WI38 (cell line): Measurements from ENCODE around the gene SIT1.

Experiments
- H3K4me3 ChIP-seq: 2 replicates; pipeline ENCODE4 v1.5.1; 2011; ENCODE audit warnings: low read depth, mild to moderate bottlenecking, control low read depth, low read length
- TF ChIP-seq, protein P1 (sequence below): IDR thresholded peaks from 2 replicates; pipeline ENCODE4 v1.5.1; 2012; ENCODE audit warnings: low read depth, mild to moderate bottlenecking, control low read depth, low read length

The SIT1 gene

DNA sequence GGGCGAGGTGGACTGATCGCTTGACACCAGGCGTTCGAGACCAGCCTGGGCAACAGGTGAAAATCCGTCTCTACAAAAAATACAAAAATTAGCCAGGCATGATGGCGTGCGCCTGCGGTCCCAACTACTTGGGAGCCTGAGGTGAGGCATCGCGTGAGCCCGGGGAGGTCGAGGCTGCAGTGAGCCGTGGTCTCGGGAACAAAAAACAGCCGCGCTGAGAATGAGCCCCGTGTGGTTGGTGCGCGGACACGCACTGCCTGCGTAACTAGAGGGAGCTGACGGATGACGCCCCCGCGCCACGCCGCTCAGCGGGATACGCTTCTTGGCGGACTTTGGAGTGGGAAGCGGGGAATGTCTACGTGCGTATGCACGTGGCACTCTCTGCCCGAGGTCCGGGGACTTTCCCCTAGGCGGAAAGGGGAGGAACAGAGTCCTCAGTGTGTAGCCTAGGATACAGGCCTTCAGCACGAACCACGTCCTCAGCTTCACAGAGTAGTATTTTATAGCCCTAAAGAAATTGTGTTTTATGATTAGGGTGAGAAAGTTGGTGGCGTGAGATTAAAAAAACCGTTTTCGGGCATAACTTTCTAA is 6.9 kb upstream of the SIT1 start, which contains the start of gene RMRP:
Gene RMRP, minus strand, starts transcription at position 474 of the 591 bp plus-strand sequence.
- H3K4me3 ChIP-seq = peak within 1 kb of the TSS; percentile 82
- TF ChIP-seq, protein P1, sequence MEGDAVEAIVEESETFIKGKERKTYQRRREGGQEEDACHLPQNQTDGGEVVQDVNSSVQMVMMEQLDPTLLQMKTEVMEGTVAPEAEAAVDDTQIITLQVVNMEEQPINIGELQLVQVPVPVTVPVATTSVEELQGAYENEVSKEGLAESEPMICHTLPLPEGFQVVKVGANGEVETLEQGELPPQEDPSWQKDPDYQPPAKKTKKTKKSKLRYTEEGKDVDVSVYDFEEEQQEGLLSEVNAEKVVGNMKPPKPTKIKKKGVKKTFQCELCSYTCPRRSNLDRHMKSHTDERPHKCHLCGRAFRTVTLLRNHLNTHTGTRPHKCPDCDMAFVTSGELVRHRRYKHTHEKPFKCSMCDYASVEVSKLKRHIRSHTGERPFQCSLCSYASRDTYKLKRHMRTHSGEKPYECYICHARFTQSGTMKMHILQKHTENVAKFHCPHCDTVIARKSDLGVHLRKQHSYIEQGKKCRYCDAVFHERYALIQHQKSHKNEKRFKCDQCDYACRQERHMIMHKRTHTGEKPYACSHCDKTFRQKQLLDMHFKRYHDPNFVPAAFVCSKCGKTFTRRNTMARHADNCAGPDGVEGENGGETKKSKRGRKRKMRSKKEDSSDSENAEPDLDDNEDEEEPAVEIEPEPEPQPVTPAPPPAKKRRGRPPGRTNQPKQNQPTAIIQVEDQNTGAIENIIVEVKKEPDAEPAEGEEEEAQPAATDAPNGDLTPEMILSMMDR = 0 out of 2 replicates have a peak, but pooled peaks have one; percentile 12

DNA sequence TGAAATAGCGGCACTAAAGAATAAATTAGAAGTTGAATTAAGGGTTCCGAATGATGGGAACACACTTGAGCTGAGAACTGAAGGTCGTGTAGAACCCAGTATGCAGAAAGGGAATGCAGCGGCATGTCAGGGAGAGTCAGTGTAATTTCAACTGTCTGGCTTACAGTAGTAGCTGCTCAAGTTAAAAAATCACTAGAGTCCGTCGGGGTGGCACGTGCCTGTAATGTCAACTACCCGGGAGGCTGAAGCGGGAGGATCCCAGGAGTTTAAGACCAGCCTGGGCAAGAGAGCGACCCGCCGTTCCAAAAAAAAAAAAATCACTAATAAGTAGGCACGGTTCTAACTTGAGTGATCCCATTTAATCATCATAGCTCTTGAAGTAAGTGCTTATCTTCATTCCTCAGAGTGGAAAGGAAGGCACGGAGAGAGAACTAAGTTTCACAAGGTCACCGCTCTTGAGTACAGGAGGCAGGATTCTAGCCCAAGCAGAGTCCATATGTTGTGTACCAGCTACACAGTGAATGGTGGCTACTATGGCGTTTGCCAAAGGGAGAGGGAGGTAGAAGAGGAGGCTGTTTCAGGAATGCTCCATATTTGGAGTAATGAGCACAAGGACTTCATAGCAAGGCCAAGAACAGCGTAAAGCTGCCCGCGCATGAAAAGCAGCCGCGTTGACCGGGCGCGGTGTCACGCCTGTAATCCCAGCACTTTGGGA is 6.3 kb upstream of the SIT1 start:
- peak overlapping the region; percentile 42 for H3K4me3 ChIP-seq
- TF ChIP-seq, protein P1 = no peak

- H3K4me3 ChIP-seq = no peak overlapping the region
- TF ChIP-seq, protein P1 = no peak
Measured at GRCh38 chr9:35656348-35656747, 5.6 kb upstream of the SIT1 start.

- no peak overlapping the region for H3K4me3 ChIP-seq
- TF ChIP-seq, protein P1 = no peak
Measured at GRCh38 chr9:35653611-35654010, 2.9 kb upstream of the SIT1 start.

- H3K4me3 ChIP-seq = no peak overlapping the region
- TF ChIP-seq, protein P1 = no peak
Measured at GRCh38 chr9:35652829-35653209, 2.1 kb upstream of the SIT1 start.

GRCh38 chr9:35651956-35652828 is 1.5 kb upstream of the SIT1 start:
- no peak overlapping the region for H3K4me3 ChIP-seq
- TF ChIP-seq, protein P1 = no peak
